C4-2B (cell line): ENCODE results near the gene EFCAB10.

Experiments
- CTCF ChIP-seq: fragments of 450-650 bp; conservative IDR thresholded peaks from 2 replicates; pipeline ENCODE4 v1.5.1; 2017; ENCODE audit warnings: mild to moderate bottlenecking
- ZFX ChIP-seq: fragments of 450-650 bp; IDR thresholded peaks from 2 replicates; pipeline ENCODE4 v1.6.1; 2017

- TF ChIP-seq CTCF: no peak
- TF ChIP-seq ZFX: no peak
Measured at GRCh38 chr7:105600720-105601550, 19.6 kb upstream of the EFCAB10 start.
